Measurements from ENCODE around the gene STK24. TPM values are rescaled to one million over a fixed set of nuclear protein-coding genes. Genes with fewer than 3 reads are reported as not detected.

STK24 gene
- total and polyA plus RNA-seq, 10 of the 15 experiments (the other 5 are each of a cell fraction or from before 2014, with no cell fraction given): 7.5 to 115 (median 52.9) TPM

- no peak for ATAC-seq
- Histone ChIP-seq H3K9me3 (replicated peaks; ENCODE audit: control insufficient read depth, insufficient read depth, low read length) (peaks cover 3% of the 10 kb centered on the region; the same call in 1 of the 3 replicates), H3K4me3 (peak overlapping the region; percentile 8; the same call in 1 of the 2 replicates), H3K4me2 (ENCODE audit: control insufficient read depth, insufficient read depth) (peak overlapping the region; percentile 59), H3K79me2 (ENCODE audit: control insufficient read depth, insufficient read depth, low read length) (peaks cover 96% of the 10 kb centered on the region), H3K27me3 (replicated peaks in 1 of 2; ENCODE audit: control insufficient read depth in 2 of 2, insufficient read depth in 2 of 2, low read length in 1 of 2) (no peaks in the 10 kb centered on the region), H3K27ac (ENCODE audit: control insufficient read depth, insufficient read depth) (no peak overlapping the region; the same call in 1 of the 2 replicates), H2AFZ (ENCODE audit: control insufficient read depth, low read depth, low read length) (no peak overlapping the region), H3K9ac (ENCODE audit: control insufficient read depth, insufficient read depth, low read length) (no peak overlapping the region), H3K4me1 (ENCODE audit: control insufficient read depth, insufficient read depth, low read length) (peaks cover 60% of the 10 kb centered on the region), H4K20me1 (ENCODE audit: control insufficient read depth, insufficient read depth) (peaks cover 3% of the 10 kb centered on the region; the same call in 1 of the 2 replicates), H3K36me3 (ENCODE audit: control insufficient read depth in 2 of 2, insufficient read depth in 2 of 2, low read length in 1 of 2) (peaks cover 0 to 3% of the 10 kb centered on the region in 2 experiments)
- RAD21 ChIA-PET (ENCODE audit: unreplicated experiment): no interaction called here
- in situ Hi-C loops (cut with MboI) (loop anchor here (25.0 kb wide), 1 partner anchor 1130 kb away; the partner anchor contains the start of gene RAP2A), intact Hi-C loops (cut with micrococcal nuclease; ENCODE audit: unreplicated experiment) (no loop called here)
- POLR2A ChIA-PET: interaction anchor here (0.6 to 1.5 kb wide), 6 partner anchors 20 to 83 kb away, joined by 4 to 10 read pairs (median 4); no protein-coding TSS in a partner anchor
- TF ChIP-seq SMARCA5 (IDR thresholded peaks at IDR 0.05) (no peak), POU2F2 (IDR thresholded peaks at IDR 0.05; ENCODE audit: borderline replicate concordance, low read depth, low read length) (no peak)
- SMC1A ChIA-PET (ENCODE audit: uncharacterized antibody, unreplicated experiment): interaction anchor here (1.4 to 1.7 kb wide), 2 partner anchors 9 to 38 kb away, joined by 3 read pairs; no protein-coding TSS in a partner anchor
- no TSS peak for BruUV-seq (replicated peaks)
- FAIRE-seq: no peak
- WGBS (ENCODE audit: insufficient coverage, insufficient replicate concordance, low lambda C conversion rate, missing lambda C conversion rate): 92% methylated on average over 13 of the region's 13 CpGs
- CTCF ChIA-PET: interaction anchor here (0.8 kb wide), 1 partner anchor 15 kb away, joined by 3 read pairs; no protein-coding TSS in a partner anchor
- DNase-seq (ENCODE audit: low read depth, low spot score): no peak
These were observed 9.8 kb downstream of the STK24 start for GRCh38 chr13:98567140-98567539.

DNA sequence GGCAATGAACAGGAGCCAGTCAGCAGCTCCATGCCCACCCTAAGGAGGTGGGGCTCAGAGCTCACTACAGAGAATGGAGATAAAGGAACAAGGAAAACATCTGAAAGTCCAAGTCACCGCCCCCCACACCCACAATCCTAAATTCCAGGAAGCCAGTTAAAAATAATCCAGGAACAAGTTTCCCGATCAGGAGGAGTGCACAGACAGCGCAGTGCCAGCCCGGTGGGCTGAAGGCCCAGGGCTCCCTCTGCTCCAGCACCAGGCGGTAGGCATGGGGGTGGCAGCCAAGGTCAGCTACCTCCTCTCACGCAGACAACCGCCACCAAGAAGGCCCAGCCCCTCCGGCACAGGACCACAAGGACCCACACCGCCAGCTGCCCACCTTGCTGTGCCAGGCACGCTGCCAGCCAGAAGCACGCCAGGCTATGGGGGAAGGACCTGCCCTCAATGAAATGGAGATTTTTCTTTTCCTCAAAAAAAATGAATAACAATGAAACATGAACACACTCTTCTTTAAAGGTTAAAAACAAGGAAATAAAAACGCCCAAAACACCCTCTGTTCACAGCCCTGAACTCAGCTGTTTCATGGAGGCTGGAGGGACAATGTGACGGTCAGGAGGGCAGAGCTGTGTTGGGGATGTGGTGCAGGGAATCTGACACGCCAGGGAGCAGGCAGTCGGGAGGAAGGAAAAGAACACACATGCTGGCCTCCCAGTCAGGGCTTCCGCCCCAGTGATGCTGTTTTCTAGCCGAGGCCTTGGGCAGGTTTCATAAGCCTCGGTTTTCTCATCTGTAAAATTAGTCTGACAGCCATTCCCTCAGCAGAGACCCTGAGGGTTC, 11.0 kb downstream of the STK24 start:
- peak overlapping the region; percentile 59 for H3K4me2 ChIP-seq (ENCODE audit: control insufficient read depth, insufficient read depth)
- H3K4me3 ChIP-seq: peak overlapping the region; percentile 34
- H3K27ac ChIP-seq (ENCODE audit: control insufficient read depth, insufficient read depth): peak overlapping the region; percentile 14
- ChIA-PET POLR2A (interaction anchor here (1.5 kb wide), 1 partner anchor 19 kb away, joined by 3 read pairs; no protein-coding TSS in a partner anchor), SMC1A (ENCODE audit: uncharacterized antibody, unreplicated experiment) (interaction anchor here (0.7 to 3.9 kb wide), 4 partner anchors 10 to 62 kb away, joined by 3 to 12 read pairs (median 4); no protein-coding TSS in a partner anchor), CTCF (no interaction called here), RAD21 (ENCODE audit: unreplicated experiment) (interaction anchor here (0.7 to 1.4 kb wide), 2 partner anchors 34 to 61 kb away, joined by 3 read pairs; no protein-coding TSS in a partner anchor)
- no peak overlapping the region for H2AFZ ChIP-seq (ENCODE audit: control insufficient read depth, low read depth, low read length)
- 0 out of 3 replicates have a peak, but pooled peaks have one; percentile 2 for ATAC-seq
- peaks cover 3% of the 10 kb centered on the region; the same call in 1 of the 2 replicates for H4K20me1 ChIP-seq (ENCODE audit: control insufficient read depth, insufficient read depth)
- in situ Hi-C loops (cut with MboI): loop anchor here (25.0 kb wide), 1 partner anchor 1129 kb away; the partner anchor contains the start of gene RAP2A
- DNase-seq (ENCODE audit: low read depth, low spot score): no peak
- peaks cover 62% of the 10 kb centered on the region for H3K4me1 ChIP-seq (ENCODE audit: control insufficient read depth, insufficient read depth, low read length)
- peaks cover 96% of the 10 kb centered on the region for H3K79me2 ChIP-seq (ENCODE audit: control insufficient read depth, insufficient read depth, low read length)
- no peak for TF ChIP-seq RUNX3 (IDR thresholded peaks at IDR 0.05; ENCODE audit: low read length)
- 0 out of 2 replicates have a peak, but pooled peaks have one; percentile 23 for TF ChIP-seq POLR2A (IDR thresholded peaks at IDR 0.05; ENCODE audit: low read depth, low read length)
- peaks cover 3% of the 10 kb centered on the region; the same call in 1 of the 3 replicates for H3K9me3 ChIP-seq (replicated peaks; ENCODE audit: control insufficient read depth, insufficient read depth, low read length)
- no peaks in the 10 kb centered on the region for H3K27me3 ChIP-seq (replicated peaks in 1 of 2; ENCODE audit: control insufficient read depth in 2 of 2, insufficient read depth in 2 of 2, low read length in 1 of 2)
- H3K9ac ChIP-seq (ENCODE audit: control insufficient read depth, insufficient read depth, low read length): no peak overlapping the region
- FAIRE-seq: no peak
- intact Hi-C loops (cut with micrococcal nuclease; ENCODE audit: unreplicated experiment): no loop called here
- 57% methylated on average over 17 of the region's 18 CpGs for WGBS (ENCODE audit: insufficient coverage, insufficient replicate concordance, low lambda C conversion rate, missing lambda C conversion rate)
- BruUV-seq (replicated peaks): no TSS peak
- H3K36me3 ChIP-seq (ENCODE audit: control insufficient read depth in 2 of 2, insufficient read depth in 2 of 2, low read length in 1 of 2): peaks cover 0 to 3% of the 10 kb centered on the region in 2 experiments
